GM12873 (cell line): ENCODE results near the gene C1QTNF2.

ENCODE experiments used
- CTCF ChIP-seq: IDR thresholded peaks from 2 replicates; pipeline ENCODE4 v1.5.1; 2012; ENCODE audit warnings: low read depth, mild to moderate bottlenecking, moderate library complexity, low read length, control low read depth; ENCODE audit not compliant: insufficient read depth; ENCODE audit errors: missing control alignments

The C1QTNF2 gene

GRCh38 chr5:160341309-160341870, 29.0 kb downstream of the C1QTNF2 start:
- no peak for TF ChIP-seq CTCF

- TF ChIP-seq CTCF: no peak
Observed at GRCh38 chr5:160339406-160340130, 30.9 kb downstream of the C1QTNF2 start.

- TF ChIP-seq CTCF: no peak
Observed at GRCh38 chr5:160333721-160334120, 36.7 kb downstream of the C1QTNF2 start.

DNA sequence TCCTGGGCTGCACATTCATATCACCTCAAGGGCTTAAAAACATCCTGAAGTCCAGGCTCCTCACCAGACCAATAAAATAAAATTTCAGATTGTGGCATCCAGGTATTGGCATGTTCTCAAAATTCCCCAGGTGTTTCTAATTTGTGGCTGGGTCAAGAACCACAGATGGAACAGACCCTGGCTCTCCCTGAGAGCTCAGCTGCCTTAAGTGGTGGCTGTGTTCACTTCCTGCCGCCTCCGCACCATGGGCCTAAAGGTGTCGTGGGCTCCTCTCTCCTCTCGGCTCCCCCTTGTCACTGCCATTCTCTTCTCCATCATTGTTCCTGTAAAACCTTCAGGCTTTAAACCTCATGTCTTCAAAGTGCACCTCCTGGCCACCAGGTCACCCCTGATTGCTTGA, 40.2 kb downstream of the C1QTNF2 start:
- TF ChIP-seq CTCF: no peak

DNA sequence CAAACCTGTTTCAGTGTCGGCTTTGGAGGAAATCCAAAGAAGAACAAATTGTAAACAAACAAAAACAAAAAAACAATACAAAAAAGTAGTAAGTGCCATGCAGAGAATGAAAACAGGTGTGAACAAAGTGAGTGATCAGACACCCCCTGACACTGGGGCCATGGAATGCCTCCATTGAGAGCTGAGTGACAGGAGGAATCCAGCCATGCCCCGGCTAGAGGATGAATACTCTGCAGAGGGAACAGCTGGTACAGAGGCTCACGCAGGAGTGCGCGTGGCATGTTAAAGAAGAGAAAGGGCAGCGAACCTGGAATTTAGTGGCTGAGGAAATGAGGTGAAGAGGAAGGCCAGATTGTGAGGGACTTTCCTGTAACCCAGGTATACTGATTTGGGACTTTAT, 42.6 kb downstream of the C1QTNF2 start:
- no peak for TF ChIP-seq CTCF

GRCh38 chr5:160326981-160327380, 43.4 kb downstream of the C1QTNF2 start:
- no peak for TF ChIP-seq CTCF

- no peak for TF ChIP-seq CTCF
Observed at GRCh38 chr5:160325716-160326115, 44.7 kb downstream of the C1QTNF2 start.
